GM04504 (cell line): ENCODE results near the gene HDLBP.
"Not testable (repeated sequence)": the region's sequence is repeated elsewhere in the genome, so short reads cannot be mapped to it uniquely, and the experiment has no call there.

Experiments
- DNase-seq: peaks from one replicate; pipeline ENCODE4 v3.0.0-alpha.2; 2012; ENCODE audit warnings: low read depth

Gene HDLBP

GRCh38 chr2:241209271-241209670 lies 106.2 kb downstream of the HDLBP start:
- DNase-seq = no peak

- no peak for DNase-seq
Observed at GRCh38 chr2:241208058-241208457, 107.4 kb downstream of the HDLBP start.

GRCh38 chr2:241207641-241208040 lies 107.8 kb downstream of the HDLBP start:
- DNase-seq = no peak

GRCh38 chr2:241207151-241207550 lies 108.3 kb downstream of the HDLBP start:
- no peak for DNase-seq

GRCh38 chr2:241205086-241205485 lies 110.4 kb downstream of the HDLBP start:
- no peak for DNase-seq

- DNase-seq = no peak
Observed at GRCh38 chr2:241204490-241204889, 111.0 kb downstream of the HDLBP start.

- no peak for DNase-seq
Observed at GRCh38 chr2:241204010-241204384, 111.5 kb downstream of the HDLBP start.

- DNase-seq = no peak
Observed at GRCh38 chr2:241203218-241204009, 112.1 kb downstream of the HDLBP start.

GRCh38 chr2:241202681-241203080 lies 112.8 kb downstream of the HDLBP start:
- no peak for DNase-seq

GRCh38 chr2:241202268-241202585 lies 113.2 kb downstream of the HDLBP start:
- DNase-seq = no peak

- DNase-seq = no peak
Observed at GRCh38 chr2:241201445-241202267, 113.8 kb downstream of the HDLBP start.

- DNase-seq = no peak
Observed at GRCh38 chr2:241200822-241201395, 114.6 kb downstream of the HDLBP start.

- DNase-seq = no peak
Observed at GRCh38 chr2:241199897-241200821, 115.3 kb downstream of the HDLBP start.

GRCh38 chr2:241199286-241199685 lies 116.2 kb downstream of the HDLBP start:
- no peak for DNase-seq

GRCh38 chr2:241198381-241199279 lies 116.8 kb downstream of the HDLBP start:
- no peak for DNase-seq

GRCh38 chr2:241197947-241198346 lies 117.5 kb downstream of the HDLBP start:
- no peak for DNase-seq

GRCh38 chr2:241197246-241197645 lies 118.2 kb downstream of the HDLBP start:
- DNase-seq = not testable (repeated sequence)

- no peak for DNase-seq
Observed at GRCh38 chr2:241195506-241196130, 119.9 kb downstream of the HDLBP start.

GRCh38 chr2:241194811-241195210 lies 120.7 kb downstream of the HDLBP start:
- DNase-seq = no peak

- DNase-seq = no peak
Observed at GRCh38 chr2:241193271-241193670, 122.2 kb downstream of the HDLBP start.
